Dermis microvascular lymphatic vessel endothelial cell (primary cell): Measurements from ENCODE around the gene GLDC. TPM values are rescaled to one million over a fixed set of nuclear protein-coding genes. Genes with fewer than 3 reads are reported as not detected.
A peak's percentile ranks its signal among the peaks of the same experiment; 100 is the strongest.
"Not testable (repeated sequence)": the region's sequence is repeated elsewhere in the genome, so short reads cannot be mapped to it uniquely, and the experiment has no call there.

Experiments
- DNase-seq, 2 donors: peaks; one replicate each; pipeline versions ENCODE4 v3.0.0 to v3.0.0-alpha.2; 2010; ENCODE audit warnings: low read depth in 2 of 2
- total RNA-seq: library from RNA; depleted of rRNA; stranded (reverse); fragments of >200 nt; gene quantifications from 2 replicates; pipeline ENCODE4 v1.2.1, GENCODE V29; 2014

GLDC gene
- total RNA-seq, 1 donor from 2014 or later: 11.8 TPM

DNA sequence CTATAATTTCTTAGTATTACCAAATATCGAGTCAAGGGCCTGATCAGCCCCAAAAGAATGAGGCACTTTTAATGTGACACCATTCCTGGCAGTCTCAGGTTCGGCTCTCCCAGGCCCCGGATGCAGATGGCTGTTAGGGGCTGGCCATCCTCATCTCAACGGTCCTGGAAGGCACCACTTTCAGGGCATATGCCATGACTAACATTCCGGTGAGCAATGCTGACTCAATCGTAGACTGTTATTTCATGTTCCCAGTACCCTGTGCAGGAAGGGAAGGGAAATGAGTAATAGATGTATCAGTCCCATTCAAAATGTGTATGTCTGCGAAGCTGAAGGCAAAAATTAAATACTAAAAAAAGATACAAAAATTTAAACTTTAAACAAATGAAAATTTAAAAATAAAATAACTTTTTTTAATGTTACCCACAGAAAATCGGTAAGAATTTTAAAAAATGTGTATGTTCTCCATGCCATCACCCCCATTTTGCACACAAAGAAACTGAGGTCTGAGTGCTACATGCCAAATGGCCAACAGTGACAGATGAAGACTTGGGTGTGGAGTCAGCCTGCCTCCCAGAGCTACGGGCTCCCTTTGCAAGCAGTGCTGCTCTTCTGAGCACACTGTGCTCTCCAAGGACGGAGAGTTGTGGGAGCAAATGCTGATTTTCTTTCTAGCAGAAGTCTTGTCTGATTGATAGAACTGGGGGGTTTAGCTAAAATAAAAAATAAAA is 79.0 kb downstream of the GLDC start:
- DNase-seq: peak; percentile 93 to 99

DNA sequence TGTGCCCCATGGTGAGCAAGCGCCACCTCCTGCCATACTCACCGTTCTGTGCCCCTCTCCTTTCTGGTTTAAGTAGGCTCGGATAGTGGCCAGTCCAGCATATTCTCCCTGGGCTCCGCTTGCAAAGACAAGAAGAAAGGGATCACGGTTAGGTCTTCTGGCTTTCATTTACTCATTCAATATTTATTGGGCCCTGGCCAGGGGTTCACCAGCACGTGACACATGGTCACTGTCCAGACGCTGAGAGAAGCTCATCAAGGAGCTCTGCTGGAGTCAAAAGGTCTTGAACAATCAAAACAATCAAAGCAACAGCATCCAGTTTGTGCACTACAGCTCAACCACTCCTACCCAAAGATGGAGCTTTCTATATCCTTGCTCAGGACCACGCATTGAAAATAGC is 80.2 kb downstream of the GLDC start:
- peak in 1 of 2 donors; percentile 68 for DNase-seq

DNA sequence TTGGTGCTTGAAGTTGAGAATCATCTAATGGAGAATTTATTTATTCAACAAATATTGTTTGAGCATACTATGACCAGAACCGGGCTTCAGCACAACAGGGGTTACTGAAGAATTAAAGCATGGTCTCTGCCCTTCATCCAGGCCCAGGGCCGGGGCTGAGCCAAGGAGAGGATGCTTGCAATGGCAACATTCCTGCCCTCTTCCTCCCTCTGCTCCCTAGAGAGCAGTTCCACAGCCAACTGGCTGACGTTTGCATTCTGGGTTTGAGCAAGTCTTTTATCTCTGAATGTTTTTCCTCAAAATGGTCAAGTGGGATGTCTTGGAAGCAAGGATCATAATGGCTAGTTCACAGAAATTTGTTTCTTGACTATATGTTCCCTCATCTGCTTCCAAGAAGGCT is 80.7 kb downstream of the GLDC start:
- peak in 1 of 2 donors; percentile 20 for DNase-seq

DNA sequence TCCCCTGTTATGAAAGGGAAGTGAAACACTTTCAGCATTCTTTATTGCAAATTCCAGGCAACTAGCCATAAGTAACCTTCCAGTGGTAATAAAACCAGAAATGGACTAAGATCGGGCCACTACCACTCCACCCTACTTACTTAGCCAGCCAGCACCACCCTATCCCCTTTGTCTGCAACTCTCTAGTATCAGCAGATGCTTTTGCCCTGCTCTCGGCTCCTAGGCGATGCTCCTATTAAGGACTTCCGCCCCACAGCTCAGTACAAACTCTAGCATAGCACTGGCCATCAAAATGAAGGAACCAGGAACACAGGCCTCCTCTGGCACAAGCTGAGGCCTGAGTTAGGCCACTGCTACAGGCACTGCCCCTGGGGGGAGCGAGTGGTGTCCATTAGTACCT is 81.2 kb downstream of the GLDC start:
- peak in 1 of 2 donors; percentile 65 for DNase-seq

DNA sequence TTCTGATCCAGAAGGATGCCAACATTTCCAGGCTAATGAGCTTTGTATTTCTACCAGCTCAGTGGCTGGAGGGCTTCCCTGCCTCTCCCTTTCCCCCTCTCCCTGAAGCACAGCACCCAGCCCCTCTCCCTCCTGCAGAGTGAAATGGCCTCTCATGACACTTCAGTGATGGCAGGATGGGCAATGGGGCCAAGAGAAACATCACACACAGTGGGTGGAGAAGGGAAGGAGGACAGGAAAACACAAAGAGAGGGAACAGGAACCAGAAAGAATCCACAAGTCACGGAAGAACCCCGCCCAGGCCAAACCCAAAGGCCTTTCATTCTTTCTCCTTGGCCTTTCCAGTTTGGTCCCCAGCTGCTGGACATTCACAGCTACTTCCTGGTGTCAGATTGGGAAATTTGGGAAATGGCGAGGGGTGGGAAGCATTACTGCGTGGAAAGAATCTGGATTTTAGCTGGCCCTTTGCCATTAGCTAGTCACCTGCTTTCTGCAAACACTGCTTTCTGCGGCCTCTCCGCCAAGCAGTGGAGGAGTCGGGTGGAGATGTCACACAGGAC is 82.6 kb downstream of the GLDC start:
- peak; percentile 74 to 96 for DNase-seq

DNA sequence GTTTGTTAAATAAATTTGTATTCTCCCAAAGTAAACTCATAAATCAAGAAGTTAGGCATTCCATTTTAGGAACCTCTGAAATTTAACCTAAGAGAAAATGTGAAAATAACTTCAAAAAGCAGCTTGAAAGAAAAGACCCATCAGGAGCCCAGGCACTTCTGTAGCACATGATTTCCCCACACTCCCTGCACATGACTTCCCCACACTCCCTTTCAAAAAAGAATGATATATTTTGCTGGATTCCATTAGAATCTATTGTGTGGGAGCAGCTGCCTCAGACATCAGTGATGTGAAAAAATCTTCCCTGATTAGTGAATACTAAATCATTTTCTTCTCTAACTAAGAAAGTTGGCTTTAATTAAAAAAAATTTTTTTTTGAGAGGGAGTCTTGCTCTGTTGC is 83.3 kb downstream of the GLDC start:
- DNase-seq: peak in 1 of 2 donors; percentile 28

GRCh38 chr9:6557883-6558616 is 87.5 kb downstream of the GLDC start:
- DNase-seq: peak; percentile 95 to 96

GRCh38 chr9:6553866-6554265 is 91.7 kb downstream of the GLDC start:
- DNase-seq: no peak

DNA sequence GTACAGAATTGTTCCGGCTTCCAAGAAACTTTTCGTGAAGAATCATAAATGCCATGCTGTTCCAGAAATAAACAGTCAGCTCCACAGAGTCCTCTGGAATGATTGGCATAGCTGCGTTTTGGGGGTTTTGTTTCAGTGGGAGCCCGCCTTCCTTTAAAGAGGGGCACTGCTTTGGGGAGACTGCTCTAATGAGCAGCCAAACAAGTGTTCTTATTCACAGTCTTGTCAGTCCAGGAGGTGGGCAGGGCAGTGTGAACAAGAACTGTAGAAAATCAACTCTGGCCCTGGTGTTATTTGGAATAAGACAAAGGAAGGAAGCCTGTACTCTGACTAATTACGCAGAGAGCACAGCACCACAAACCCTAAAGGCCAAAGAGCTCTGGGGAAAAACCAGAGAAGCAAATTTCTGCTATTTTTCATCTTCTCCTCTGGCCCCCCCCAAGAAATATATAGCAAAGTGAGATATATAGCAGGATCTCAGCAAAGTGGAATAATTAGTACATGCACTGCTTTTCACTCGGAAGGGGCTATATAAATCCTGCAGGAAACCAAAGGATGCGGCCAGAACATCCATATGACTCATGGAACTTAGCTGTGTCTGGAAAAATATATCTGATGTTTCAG is 92.9 kb downstream of the GLDC start:
- peak in 1 of 2 donors; percentile 89 for DNase-seq

DNA sequence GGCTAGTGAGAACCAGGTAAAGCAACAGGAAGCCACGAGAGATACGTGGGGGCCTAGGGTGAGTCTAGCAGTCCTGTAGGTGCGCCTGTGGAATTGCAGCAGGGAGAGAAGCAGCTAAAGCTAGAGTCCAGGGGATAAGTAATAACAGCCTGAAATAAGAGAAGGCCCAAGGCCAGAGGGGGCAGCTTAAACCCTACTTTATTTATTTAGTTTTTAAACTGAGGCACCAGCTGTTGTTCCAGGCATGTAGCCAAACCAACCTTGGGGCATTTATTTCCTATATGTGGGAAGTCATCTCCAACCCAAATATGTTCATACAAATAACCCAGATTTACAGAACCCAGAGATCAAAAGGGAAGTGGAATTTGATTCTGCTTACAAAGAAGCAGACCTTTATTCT is 93.5 kb downstream of the GLDC start:
- DNase-seq: peak in 1 of 2 donors; percentile 83

DNA sequence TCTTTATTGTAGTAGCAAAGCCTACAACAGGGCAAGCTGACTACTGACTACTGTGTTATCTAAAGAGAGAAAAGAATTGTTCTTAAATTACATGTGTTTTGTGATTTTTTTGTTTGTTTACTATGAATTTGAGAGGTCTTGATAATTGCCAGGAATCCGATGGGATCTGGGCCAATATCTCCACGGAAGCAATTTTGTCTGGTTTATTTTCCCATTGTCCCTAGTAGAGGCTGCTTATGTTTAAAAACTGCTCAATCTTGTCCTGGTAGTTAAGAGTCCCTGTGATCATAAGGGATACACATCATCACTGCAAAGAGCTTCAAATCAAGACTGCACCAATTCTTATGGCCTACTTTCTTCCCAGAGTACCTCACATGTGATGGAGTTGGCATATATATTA is 94.4 kb downstream of the GLDC start:
- DNase-seq: peak in 1 of 2 donors; percentile 46

- DNase-seq: no peak
Observed at GRCh38 chr9:6549106-6549800, 96.3 kb downstream of the GLDC start.

DNA sequence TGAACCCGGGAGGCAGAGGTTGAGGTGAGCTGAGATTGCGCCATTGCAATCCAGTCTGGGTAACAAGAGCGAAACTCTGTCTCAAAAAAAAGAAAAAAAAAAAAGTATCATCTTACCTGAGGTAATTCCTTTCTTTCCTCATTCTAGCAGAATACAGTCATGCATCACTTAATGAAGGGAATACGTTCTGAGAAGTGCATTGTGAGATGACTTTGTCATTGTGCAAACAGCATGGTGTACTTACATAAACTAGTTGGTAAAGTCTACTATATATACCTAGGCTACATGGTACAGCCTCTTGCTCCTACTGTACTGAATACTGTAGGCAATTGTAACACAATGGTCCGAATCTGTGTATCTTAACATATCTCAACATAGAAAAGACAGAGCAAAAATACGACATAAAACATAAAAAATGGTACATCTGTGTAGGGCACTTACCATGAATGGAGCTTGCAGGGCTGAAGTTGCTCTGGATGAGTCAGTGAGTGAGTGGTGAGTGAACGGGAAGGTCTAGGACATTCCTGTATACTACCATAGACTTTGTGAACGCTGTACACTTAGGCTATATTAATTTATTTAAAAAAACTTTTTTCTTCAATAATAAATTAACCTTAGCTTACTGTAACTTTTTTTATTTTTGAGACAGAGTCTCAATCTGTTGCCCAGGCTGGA is 100.4 kb downstream of the GLDC start:
- DNase-seq: no peak

DNA sequence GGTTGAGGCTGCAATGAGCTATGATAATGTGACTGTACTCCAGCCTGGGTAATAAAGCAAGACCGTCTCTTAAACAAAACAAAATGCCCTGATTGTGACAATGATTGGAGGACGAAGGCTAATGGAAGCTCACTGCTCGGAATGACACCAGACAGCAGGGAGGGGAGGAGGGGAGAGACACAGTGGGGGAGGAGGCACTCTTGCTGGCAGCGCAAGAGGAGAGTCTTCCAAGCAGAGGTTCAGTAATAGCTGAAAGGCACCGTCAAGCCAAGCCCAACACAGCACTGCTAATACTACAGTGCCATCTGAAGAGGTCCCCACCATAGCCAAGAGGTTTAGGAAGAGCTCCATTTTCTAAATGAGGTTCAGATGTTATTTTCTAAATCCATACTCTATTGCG is 102.3 kb downstream of the GLDC start:
- DNase-seq: no peak

DNA sequence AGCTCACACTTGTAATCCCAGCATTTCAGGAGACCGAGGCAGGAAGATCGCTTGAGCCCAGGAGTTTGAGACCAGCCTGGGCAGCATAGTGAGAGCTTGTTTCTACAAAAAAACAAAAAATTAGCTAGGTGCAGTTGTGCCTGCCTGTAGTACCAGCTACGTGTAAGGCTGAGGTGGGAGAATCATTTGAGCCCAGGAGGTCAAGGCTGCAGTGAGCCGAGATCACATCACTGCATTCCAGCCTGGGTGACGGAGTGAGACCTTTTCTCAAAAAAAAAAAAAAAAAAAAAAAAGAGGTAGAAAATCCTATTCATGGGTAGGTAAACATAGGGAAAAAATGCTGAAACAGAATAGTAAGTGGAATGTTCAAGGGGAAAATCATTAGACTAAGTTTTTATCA is 102.9 kb downstream of the GLDC start:
- DNase-seq: not testable (repeated sequence)

DNA sequence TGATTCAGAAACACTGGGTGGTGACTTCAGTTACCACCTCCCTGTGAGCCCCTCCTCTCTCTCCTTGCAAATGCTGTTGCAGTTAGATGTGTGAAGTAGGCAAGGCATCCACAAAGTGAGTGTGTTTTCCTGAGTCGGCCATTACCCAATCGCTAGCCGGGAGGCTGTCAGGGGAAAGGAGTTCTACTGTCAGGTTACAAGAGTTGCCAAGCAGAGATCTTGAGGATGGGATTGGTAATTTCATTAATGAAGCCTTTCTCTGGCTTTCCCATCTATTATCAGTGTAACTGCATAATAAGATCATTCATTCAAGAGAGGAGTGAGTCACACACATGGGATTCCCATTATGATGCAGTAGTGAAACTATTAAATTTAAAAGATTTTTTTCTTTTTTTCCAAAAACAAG is 106.9 kb downstream of the GLDC start:
- DNase-seq: peak in 1 of 2 donors; percentile 8

DNA sequence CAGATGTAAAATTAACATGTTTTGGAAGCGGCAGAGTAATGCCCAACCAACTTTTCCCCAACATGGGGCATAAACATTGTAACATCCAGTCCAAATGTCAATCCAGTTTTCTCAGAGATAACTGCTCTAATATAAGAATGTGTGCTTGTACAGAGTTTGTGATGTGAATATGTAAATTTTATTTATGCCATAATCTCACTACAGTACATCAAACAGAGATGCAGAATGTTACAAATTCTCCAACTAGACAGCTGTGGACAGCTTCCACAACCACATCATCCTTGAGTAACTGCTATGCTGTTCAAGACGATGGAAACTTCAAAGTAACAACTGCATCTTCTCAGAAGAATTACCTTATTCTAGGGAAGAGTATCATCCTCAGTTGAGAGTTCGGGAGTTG is 109.9 kb downstream of the GLDC start:
- no peak for DNase-seq

DNA sequence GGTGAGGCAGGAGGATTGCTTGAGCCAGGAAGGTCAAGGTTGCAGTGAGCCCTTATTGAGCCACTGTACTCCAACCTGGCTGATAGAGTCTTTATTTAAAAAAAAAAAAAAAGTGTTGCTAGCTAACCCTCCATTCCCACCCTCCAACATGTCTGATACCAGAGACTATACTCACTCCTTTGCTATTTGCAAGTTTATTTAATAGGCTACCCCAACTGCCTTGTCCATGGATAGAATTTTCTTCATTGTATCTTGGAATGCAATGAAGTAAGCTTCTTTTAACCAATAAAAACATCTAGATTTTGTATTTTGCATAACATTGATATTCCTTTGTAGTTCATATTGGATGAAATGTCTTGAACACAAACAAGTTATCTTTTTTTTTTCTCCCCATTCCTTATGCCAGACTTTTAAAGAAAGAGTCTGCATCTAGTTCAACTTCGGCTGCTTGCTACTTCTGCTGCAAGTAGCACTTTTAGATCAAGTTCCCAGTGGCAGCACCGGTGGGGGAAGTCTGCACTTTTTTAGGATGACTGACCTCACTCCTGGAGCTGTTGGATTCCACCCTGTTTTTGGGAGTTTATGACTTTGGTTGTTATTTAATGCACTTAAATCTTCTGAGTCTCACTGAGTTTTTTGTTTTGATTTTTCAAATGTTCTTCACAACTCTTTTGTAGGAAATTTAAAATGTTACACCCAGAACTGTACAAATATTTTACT is 120.0 kb downstream of the GLDC start:
- DNase-seq: no peak

- DNase-seq: no peak
Observed at GRCh38 chr9:6522263-6522662, 123.3 kb downstream of the GLDC start.

- no peak for DNase-seq
Observed at GRCh38 chr9:6512085-6512657, 133.4 kb downstream of the GLDC start.
